ENCODE data around the gene PIP. TPM values are rescaled to one million over a fixed set of nuclear protein-coding genes. Genes with fewer than 3 reads are reported as not detected.
"Not testable (repeated sequence)": the region's sequence is repeated elsewhere in the genome, so short reads cannot be mapped to it uniquely, and the experiment has no call there.

The PIP gene, protein sequence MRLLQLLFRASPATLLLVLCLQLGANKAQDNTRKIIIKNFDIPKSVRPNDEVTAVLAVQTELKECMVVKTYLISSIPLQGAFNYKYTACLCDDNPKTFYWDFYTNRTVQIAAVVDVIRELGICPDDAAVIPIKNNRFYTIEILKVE
- total RNA-seq (not detected), polyA plus RNA-seq (not detected)
- long read RNA-seq, donor 1 = 0 reads
- long read RNA-seq, donor 2 = 0 reads
- long read RNA-seq, donor 3 = 0 reads

DNA sequence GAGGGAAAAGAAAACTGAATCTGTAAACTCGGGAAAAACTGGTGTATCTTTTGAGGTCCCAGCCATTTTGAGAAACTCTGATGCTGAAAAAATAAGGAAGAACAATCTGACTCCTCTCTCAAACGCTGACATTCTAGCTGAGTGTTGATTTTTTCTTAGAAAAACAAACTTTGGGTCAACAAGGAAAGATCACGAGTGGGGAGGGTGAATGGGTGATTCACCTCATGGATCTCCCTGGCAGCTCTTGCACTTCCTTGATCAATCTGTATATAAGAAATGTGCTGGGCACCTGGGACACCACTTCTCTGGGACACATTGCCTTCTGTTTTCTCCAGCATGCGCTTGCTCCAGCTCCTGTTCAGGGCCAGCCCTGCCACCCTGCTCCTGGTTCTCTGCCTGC, at the start of gene PIP:
Gene PIP (plus strand): TSS at position 297 of the 400 bp plus-strand sequence. CDS start 40 bp downstream, at position 337.
- Histone ChIP-seq H3K36me3 (no peaks in the 10 kb centered on the region), H3K27me3 (no peaks in the 10 kb centered on the region), H3K27ac (no peak within 1 kb of the TSS), H3K4me1 (peaks cover 0 to 13% (median 0%) of the 10 kb centered on the region in 9 donors), H3K4me3 (no peak within 1 kb of the TSS), H3K9me3 (no peaks in the 10 kb centered on the region)
- no peak for ATAC-seq
- no peak for TF ChIP-seq CTCF (IDR thresholded peaks at IDR 0.05)
- intact Hi-C loops (cut with DNase I) = no loop called here
- no peak for DNase-seq
- WGBS, 2 donors = 49 to 61% methylated on average over 4 of the region's 4 CpGs

DNA sequence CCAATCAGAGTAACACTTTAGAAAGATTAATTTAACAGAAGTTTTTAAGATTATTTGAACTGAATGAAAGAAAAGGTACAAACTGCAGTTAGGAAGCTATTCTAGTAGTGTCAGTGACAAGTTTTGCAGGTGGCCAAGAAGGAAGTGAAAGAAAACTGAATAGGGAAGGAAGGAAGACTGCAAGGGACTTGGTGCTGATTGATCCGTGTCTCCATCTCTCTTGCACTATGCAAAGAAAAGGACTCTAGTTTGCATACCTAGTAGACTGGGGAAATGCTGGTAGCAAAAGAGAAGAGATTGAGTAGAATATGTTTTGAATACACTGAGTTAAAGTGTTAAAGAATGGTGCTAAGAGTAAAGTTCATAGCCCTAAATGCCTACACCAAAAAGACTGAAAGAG, 46.8 kb upstream of the PIP start:
- no peaks in the 10 kb centered on the region for H3K4me1 ChIP-seq
- WGBS, 2 donors = 69 to 83% methylated on average over 1 of the region's 1 CpG
- intact Hi-C loops (cut with DNase I) = no loop called here

GRCh38 chr7:143085610-143086009, 46.3 kb upstream of the PIP start:
- H3K27me3 ChIP-seq; ATAC-seq; intact Hi-C loops (cut with DNase I); H3K4me3 ChIP-seq; H3K36me3 ChIP-seq; DNase-seq; H3K27ac ChIP-seq; H3K4me1 ChIP-seq: not testable (repeated sequence)
- 71 to 79% methylated on average over 3 of the region's 3 CpGs for WGBS, 2 donors
- H3K9me3 ChIP-seq = peaks cover 0 to 45% (median 13%) of the 10 kb centered on the region in 11 donors

More for the DNA sequence above, 46.8 kb upstream of the PIP start:
- no peak for TF ChIP-seq CTCF (IDR thresholded peaks at IDR 0.05)
- H3K36me3 ChIP-seq = no peaks in the 10 kb centered on the region
- peaks cover 0 to 45% (median 13%) of the 10 kb centered on the region in 11 donors for H3K9me3 ChIP-seq
- H3K27ac ChIP-seq = no peak overlapping the region
- no peaks in the 10 kb centered on the region for H3K27me3 ChIP-seq
- DNase-seq (no peak), ATAC-seq (no peak)
- H3K4me3 ChIP-seq = no peak overlapping the region

- DNase-seq, H3K27ac ChIP-seq: not testable (repeated sequence)
Observed at GRCh38 chr7:143088549-143089231, 43.2 kb upstream of the PIP start.

GRCh38 chr7:143096146-143096545, 35.7 kb upstream of the PIP start:
- WGBS, 2 donors = 69 to 79% methylated on average over 2 of the region's 2 CpGs
- Histone ChIP-seq H3K9me3 (peaks cover 0 to 57% (median 21%) of the 10 kb centered on the region in 11 donors), H3K27ac (no peak overlapping the region), H3K4me1 (no peaks in the 10 kb centered on the region), H3K36me3 (no peaks in the 10 kb centered on the region), H3K27me3 (no peaks in the 10 kb centered on the region), H3K4me3 (no peak overlapping the region)
- TF ChIP-seq CTCF (IDR thresholded peaks at IDR 0.05) = no peak
- intact Hi-C loops (cut with DNase I) = loop anchor here in 1 of 10 donors (10.0 kb wide), 1 partner anchor 71 kb away; the partner anchor contains the start of gene OR9A2
- DNase-seq (no peak), ATAC-seq (no peak)

More at GRCh38 chr7:143088549-143089231, 43.2 kb upstream of the PIP start:
- H3K36me3 ChIP-seq; intact Hi-C loops (cut with DNase I); H3K4me3 ChIP-seq; H3K4me1 ChIP-seq; ATAC-seq; H3K27me3 ChIP-seq: not testable (repeated sequence)
- peaks cover 0 to 38% (median 8%) of the 10 kb centered on the region in 11 donors for H3K9me3 ChIP-seq
- WGBS, 2 donors = 84 to 90% methylated on average over 16 of the region's 16 CpGs

- not testable (repeated sequence) for H3K27ac ChIP-seq, H3K27me3 ChIP-seq, H3K4me3 ChIP-seq, DNase-seq, H3K4me1 ChIP-seq, H3K36me3 ChIP-seq, ATAC-seq
- peaks cover 0 to 74% (median 26%) of the 10 kb centered on the region in 11 donors for H3K9me3 ChIP-seq
- intact Hi-C loops (cut with DNase I) = loop anchor here in 1 of 10 donors (10.0 kb wide), 1 partner anchor 75 kb away; the partner anchor contains the start of gene OR9A2
- WGBS, 2 donors = 89% methylated on average over 1 of the region's 1 CpG
Observed at GRCh38 chr7:143099579-143099978, 32.3 kb upstream of the PIP start.
